ENCODE data around the gene PRDM16. TPM values are rescaled to one million over a fixed set of nuclear protein-coding genes. Genes with fewer than 3 reads are reported as not detected.
A peak's percentile ranks its signal among the peaks of the same experiment; 100 is the strongest.

The PRDM16 gene
- total and polyA plus RNA-seq, 4 donors = 5.0 to 80.7 (median 41.5) TPM

GRCh38 chr1:3467096-3468036 is 398.4 kb downstream of the PRDM16 start:
- peak; percentile 41 to 72 for DNase-seq
- Histone ChIP-seq H3K4me1 (ENCODE audit: control insufficient read depth in 1 of 2, insufficient read depth in 2 of 2, low read length in 2 of 2) (no peaks in the 10 kb centered on the region), H3K36me3 (ENCODE audit: control insufficient read depth in 1 of 2, insufficient read depth in 2 of 2, low read length in 1 of 2) (no peaks in the 10 kb centered on the region), H3K27ac (ENCODE audit: low read depth in 1 of 2, low read length in 2 of 2) (no peak overlapping the region), H3K9me3 (ENCODE audit: control insufficient read depth, low read length) (no peaks in the 10 kb centered on the region), H3K4me3 (ENCODE audit: low read length in 2 of 2) (no peak overlapping the region), H3K27me3 (ENCODE audit: control insufficient read depth in 1 of 2, insufficient read depth in 2 of 2, low read length in 1 of 2) (no peaks in the 10 kb centered on the region)
- no peak for ATAC-seq (ENCODE audit: low FRiP score)
- WGBS, 2 donors = 81 to 85% methylated on average over 33 to 35 of the region's 35 CpGs
- intact Hi-C loops (cut with DNase I) = no loop called here

GRCh38 chr1:3468236-3469103 is 399.5 kb downstream of the PRDM16 start:
- H3K4me1 ChIP-seq (ENCODE audit: control insufficient read depth in 1 of 2, insufficient read depth in 2 of 2, low read length in 2 of 2) = no peaks in the 10 kb centered on the region
- intact Hi-C loops (cut with DNase I) = no loop called here
- ATAC-seq (ENCODE audit: low FRiP score) (no peak), DNase-seq (peak; percentile 47 to 73)
- no peaks in the 10 kb centered on the region for H3K27me3 ChIP-seq (ENCODE audit: control insufficient read depth in 1 of 2, insufficient read depth in 2 of 2, low read length in 1 of 2)
- H3K9me3 ChIP-seq (ENCODE audit: control insufficient read depth, low read length) = no peaks in the 10 kb centered on the region
- H3K4me3 ChIP-seq (ENCODE audit: low read length in 2 of 2) = no peak overlapping the region
- H3K27ac ChIP-seq (ENCODE audit: low read depth in 1 of 2, low read length in 2 of 2) = no peak overlapping the region
- WGBS, 2 donors = 82 to 87% methylated on average over 34 of the region's 34 CpGs
- H3K36me3 ChIP-seq (ENCODE audit: control insufficient read depth in 1 of 2, insufficient read depth in 2 of 2, low read length in 1 of 2) = no peaks in the 10 kb centered on the region

- intact Hi-C loops (cut with DNase I) = no loop called here
- 87 to 89% methylated on average over 31 of the region's 31 CpGs for WGBS, 2 donors
- no peak overlapping the region for H3K4me3 ChIP-seq (ENCODE audit: low read length in 2 of 2)
- H3K27ac ChIP-seq (ENCODE audit: low read depth in 1 of 2, low read length in 2 of 2) = no peak overlapping the region
- H3K27me3 ChIP-seq (ENCODE audit: control insufficient read depth in 1 of 2, insufficient read depth in 2 of 2, low read length in 1 of 2) = no peaks in the 10 kb centered on the region
- DNase-seq = peak; percentile 27 to 74
- ATAC-seq (ENCODE audit: low FRiP score) = no peak
- no peaks in the 10 kb centered on the region for H3K9me3 ChIP-seq (ENCODE audit: control insufficient read depth, low read length)
- no peaks in the 10 kb centered on the region for H3K4me1 ChIP-seq (ENCODE audit: control insufficient read depth in 1 of 2, insufficient read depth in 2 of 2, low read length in 2 of 2)
- H3K36me3 ChIP-seq (ENCODE audit: control insufficient read depth in 1 of 2, insufficient read depth in 2 of 2, low read length in 1 of 2) = no peaks in the 10 kb centered on the region
Measured at GRCh38 chr1:3469104-3469848, 400.3 kb downstream of the PRDM16 start.

- DNase-seq (peak; percentile 38 to 53), ATAC-seq (ENCODE audit: low FRiP score) (no peak)
- 85 to 86% methylated on average over 17 of the region's 17 CpGs for WGBS, 2 donors
- Histone ChIP-seq H3K36me3 (ENCODE audit: control insufficient read depth in 1 of 2, insufficient read depth in 2 of 2, low read length in 1 of 2) (no peaks in the 10 kb centered on the region), H3K27me3 (ENCODE audit: control insufficient read depth in 1 of 2, insufficient read depth in 2 of 2, low read length in 1 of 2) (no peaks in the 10 kb centered on the region), H3K27ac (ENCODE audit: low read depth in 1 of 2, low read length in 2 of 2) (no peak overlapping the region), H3K4me3 (ENCODE audit: low read length in 2 of 2) (no peak overlapping the region), H3K9me3 (ENCODE audit: control insufficient read depth, low read length) (no peaks in the 10 kb centered on the region), H3K4me1 (ENCODE audit: control insufficient read depth in 1 of 2, insufficient read depth in 2 of 2, low read length in 2 of 2) (no peaks in the 10 kb centered on the region)
- intact Hi-C loops (cut with DNase I) = no loop called here
Measured at GRCh38 chr1:3469849-3470649, 401.0 kb downstream of the PRDM16 start.

- Histone ChIP-seq H3K36me3 (ENCODE audit: control insufficient read depth in 1 of 2, insufficient read depth in 2 of 2, low read length in 1 of 2) (no peaks in the 10 kb centered on the region), H3K4me1 (ENCODE audit: control insufficient read depth in 1 of 2, insufficient read depth in 2 of 2, low read length in 2 of 2) (no peaks in the 10 kb centered on the region), H3K4me3 (ENCODE audit: low read length in 2 of 2) (no peak overlapping the region), H3K27ac (ENCODE audit: low read depth in 1 of 2, low read length in 2 of 2) (no peak overlapping the region), H3K9me3 (ENCODE audit: control insufficient read depth, low read length) (no peaks in the 10 kb centered on the region), H3K27me3 (ENCODE audit: control insufficient read depth in 1 of 2, insufficient read depth in 2 of 2, low read length in 1 of 2) (no peaks in the 10 kb centered on the region)
- DNase-seq (peak; percentile 38 to 69), ATAC-seq (ENCODE audit: low FRiP score) (no peak)
- intact Hi-C loops (cut with DNase I) = no loop called here
- 75 to 82% methylated on average over 22 of the region's 22 CpGs for WGBS, 2 donors
Measured at GRCh38 chr1:3470650-3471355, 401.8 kb downstream of the PRDM16 start.

- H3K36me3 ChIP-seq (ENCODE audit: control insufficient read depth in 1 of 2, insufficient read depth in 2 of 2, low read length in 1 of 2) = no peaks in the 10 kb centered on the region
- DNase-seq = peak; percentile 50 to 71
- H3K4me3 ChIP-seq (ENCODE audit: low read length in 2 of 2) = no peak overlapping the region
- no peaks in the 10 kb centered on the region for H3K27me3 ChIP-seq (ENCODE audit: control insufficient read depth in 1 of 2, insufficient read depth in 2 of 2, low read length in 1 of 2)
- H3K9me3 ChIP-seq (ENCODE audit: control insufficient read depth, low read length) = no peaks in the 10 kb centered on the region
- WGBS, 2 donors = 32 to 38% methylated on average over 25 of the region's 25 CpGs
- ATAC-seq (ENCODE audit: low FRiP score) = no peak
- intact Hi-C loops (cut with DNase I) = no loop called here
- H3K4me1 ChIP-seq (ENCODE audit: control insufficient read depth in 1 of 2, insufficient read depth in 2 of 2, low read length in 2 of 2) = no peaks in the 10 kb centered on the region
- no peak overlapping the region for H3K27ac ChIP-seq (ENCODE audit: low read depth in 1 of 2, low read length in 2 of 2)
Measured at GRCh38 chr1:3471356-3472087, 402.5 kb downstream of the PRDM16 start.

GRCh38 chr1:3472088-3472850 is 403.3 kb downstream of the PRDM16 start:
- Histone ChIP-seq H3K9me3 (ENCODE audit: control insufficient read depth, low read length) (no peaks in the 10 kb centered on the region), H3K4me1 (ENCODE audit: control insufficient read depth in 1 of 2, insufficient read depth in 2 of 2, low read length in 2 of 2) (no peaks in the 10 kb centered on the region), H3K4me3 (ENCODE audit: low read length in 2 of 2) (no peak overlapping the region), H3K27ac (ENCODE audit: low read depth in 1 of 2, low read length in 2 of 2) (no peak overlapping the region), H3K36me3 (ENCODE audit: control insufficient read depth in 1 of 2, insufficient read depth in 2 of 2, low read length in 1 of 2) (no peaks in the 10 kb centered on the region), H3K27me3 (ENCODE audit: control insufficient read depth in 1 of 2, insufficient read depth in 2 of 2, low read length in 1 of 2) (no peaks in the 10 kb centered on the region)
- WGBS, 2 donors = 76 to 82% methylated on average over 25 of the region's 25 CpGs
- intact Hi-C loops (cut with DNase I) = no loop called here
- DNase-seq (peak in 1 of 2 donors; percentile 38), ATAC-seq (ENCODE audit: low FRiP score) (no peak)

Data from aorta (tissue), 5 donors.